HUDEP-2 (cell line): ENCODE data around the gene SEMA3G.
A peak's percentile ranks its signal among the peaks of the same experiment; 100 is the strongest.

Experiments
- DNase-seq, 76 experiments: peaks; one replicate each; lab custom pipeline; 2025; ENCODE audit not compliant: unreplicated experiment in 76 of 76; lab: John Stamatoyannopoulos, UW

The SEMA3G gene

GRCh38 chr3:52423173-52423572 lies 21.7 kb downstream of the SEMA3G start:
- DNase-seq, result no peak

DNA sequence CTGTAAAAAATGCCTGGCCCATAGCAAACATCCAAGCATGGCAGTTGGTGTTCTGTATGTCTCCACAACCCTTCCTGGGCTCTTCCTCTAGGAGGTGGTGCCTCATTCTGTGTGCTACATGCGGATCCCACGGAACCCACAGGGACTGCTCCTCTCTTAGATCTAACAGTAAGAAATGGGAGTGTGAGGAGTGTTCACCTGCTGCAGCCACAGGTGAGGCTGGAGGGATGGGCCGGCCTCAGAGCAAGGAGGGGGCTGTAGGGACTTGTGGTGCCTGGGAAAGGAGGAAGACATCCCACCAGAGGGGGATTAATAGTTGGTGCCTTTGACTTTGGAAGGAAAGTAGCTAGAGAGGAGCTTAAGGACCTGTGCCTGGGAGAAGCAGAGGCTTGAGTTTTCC lies 22.2 kb downstream of the SEMA3G start:
- DNase-seq, result no peak

DNA sequence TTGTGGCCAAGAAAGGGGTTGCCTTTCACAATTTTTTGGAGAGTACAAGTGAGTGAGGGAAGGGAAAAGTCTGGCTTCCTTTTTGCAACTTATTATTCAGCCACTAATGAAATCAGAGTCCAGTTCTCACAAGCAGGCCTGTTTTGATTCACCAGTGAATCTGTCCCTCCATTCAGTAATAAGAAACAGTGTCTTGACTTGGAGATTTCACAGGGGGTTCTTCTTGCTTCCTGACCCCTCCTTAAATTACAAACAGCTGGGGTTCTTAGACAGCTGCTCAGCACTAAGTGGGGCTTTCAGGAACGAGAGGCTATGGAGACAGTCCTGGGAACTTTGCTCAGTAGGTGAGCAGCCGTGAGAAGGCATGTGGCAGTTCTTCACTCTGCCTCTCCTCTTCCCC lies 24.5 kb downstream of the SEMA3G start:
- DNase-seq, result no peak

GRCh38 chr3:52415800-52416199 lies 29.1 kb downstream of the SEMA3G start:
- no peak for DNase-seq

DNA sequence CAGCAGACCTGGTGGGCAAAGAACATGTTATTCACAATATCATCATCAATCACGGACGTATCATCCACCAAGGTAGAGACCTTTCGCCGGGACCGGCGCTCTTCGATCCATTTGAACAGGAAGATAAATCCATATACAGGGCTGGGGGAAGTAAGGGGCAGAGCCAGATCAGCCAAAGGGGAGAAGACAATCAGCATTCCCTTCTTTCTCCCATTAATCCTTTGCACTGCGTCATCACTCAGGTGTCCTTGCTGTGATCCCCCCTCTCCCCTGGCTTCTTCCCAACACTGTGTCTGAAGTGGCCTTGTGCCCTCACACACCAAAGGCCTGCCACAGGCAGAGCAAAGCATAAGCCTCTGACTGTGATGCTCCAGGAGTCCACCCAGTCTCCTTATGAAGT lies 36.4 kb downstream of the SEMA3G start:
- DNase-seq, result no peak

GRCh38 chr3:52407779-52408178 lies 37.1 kb downstream of the SEMA3G start:
- no peak for DNase-seq

- DNase-seq, result no peak
Measured at GRCh38 chr3:52406791-52407510, 38.0 kb downstream of the SEMA3G start.

DNA sequence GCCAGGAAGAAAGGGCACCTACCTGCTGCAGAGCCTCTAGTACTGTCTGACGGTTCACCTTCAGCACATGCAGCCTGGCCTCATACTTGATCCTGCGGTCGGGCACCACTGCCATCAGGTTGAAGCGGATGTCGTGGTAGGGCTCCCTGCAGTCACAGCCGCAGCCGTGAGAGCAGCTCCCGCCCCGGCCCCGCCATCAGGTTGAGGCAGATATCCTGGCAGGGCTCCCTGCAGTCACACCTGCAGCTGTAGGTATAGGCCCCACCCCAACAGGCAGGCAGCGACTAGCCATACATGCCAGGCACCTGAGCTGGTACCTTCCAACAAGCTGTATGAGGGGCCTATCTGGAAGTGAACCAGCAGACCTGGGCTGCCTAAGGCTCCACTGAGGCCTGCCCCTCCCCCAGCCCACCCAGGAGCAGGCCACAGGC lies 38.7 kb downstream of the SEMA3G start:
- DNase-seq, result no peak

DNA sequence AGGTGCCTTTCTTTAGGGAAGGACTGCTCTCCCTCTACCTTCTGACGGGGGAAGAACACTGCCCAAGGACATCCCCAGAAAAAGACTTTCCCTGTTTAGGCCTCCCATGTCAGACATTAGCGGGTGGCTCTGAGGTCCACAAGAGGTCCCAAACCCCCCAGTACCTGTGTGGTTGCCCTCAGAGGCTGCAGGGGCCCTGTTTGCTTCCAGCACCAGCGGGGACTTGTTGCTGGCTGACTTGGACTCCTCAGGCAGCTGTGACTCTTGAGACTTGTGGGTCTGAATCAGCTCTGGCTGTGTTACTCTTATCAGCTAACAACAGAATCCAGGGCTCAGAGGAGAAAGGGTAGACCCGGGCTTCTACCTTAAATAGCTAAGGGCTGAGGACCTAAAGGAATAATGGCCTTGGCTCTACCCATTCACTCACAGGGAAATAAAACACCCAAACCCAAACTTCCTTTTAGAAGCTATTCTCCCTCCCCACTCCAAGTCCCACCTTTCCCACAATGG lies 39.2 kb downstream of the SEMA3G start:
- DNase-seq, result peak in 47 of 76 experiments; percentile 1 to 71 (median 39)

- no peak for DNase-seq
Measured at GRCh38 chr3:52405066-52405465, 39.8 kb downstream of the SEMA3G start.

DNA sequence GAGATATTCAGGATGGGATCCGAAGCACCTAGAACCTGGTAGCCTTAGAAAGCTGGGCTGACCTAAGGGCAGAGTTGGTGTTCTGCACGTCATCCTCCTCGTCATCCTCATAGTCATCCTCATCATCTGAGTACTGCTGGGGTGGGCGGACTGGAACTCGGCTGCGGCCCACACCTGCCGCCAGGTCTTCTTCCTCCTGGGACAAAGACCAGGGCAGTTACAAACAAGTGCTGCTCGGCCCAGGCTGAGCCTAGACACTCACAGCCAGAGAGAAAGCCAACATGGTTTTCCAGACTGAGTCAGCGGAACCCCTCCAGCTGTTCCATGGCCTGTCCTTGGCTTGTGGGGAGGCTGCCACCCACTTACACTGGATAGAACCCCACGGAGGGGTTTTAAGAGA lies 40.5 kb downstream of the SEMA3G start:
- no peak for DNase-seq

- no peak for DNase-seq
Measured at GRCh38 chr3:52403955-52404354, 40.9 kb downstream of the SEMA3G start.

GRCh38 chr3:52403271-52403841 lies 41.5 kb downstream of the SEMA3G start:
- DNase-seq, result no peak

GRCh38 chr3:52402706-52403270 lies 42.1 kb downstream of the SEMA3G start:
- no peak for DNase-seq

- no peak for DNase-seq
Measured at GRCh38 chr3:52402101-52402521, 42.8 kb downstream of the SEMA3G start.

DNA sequence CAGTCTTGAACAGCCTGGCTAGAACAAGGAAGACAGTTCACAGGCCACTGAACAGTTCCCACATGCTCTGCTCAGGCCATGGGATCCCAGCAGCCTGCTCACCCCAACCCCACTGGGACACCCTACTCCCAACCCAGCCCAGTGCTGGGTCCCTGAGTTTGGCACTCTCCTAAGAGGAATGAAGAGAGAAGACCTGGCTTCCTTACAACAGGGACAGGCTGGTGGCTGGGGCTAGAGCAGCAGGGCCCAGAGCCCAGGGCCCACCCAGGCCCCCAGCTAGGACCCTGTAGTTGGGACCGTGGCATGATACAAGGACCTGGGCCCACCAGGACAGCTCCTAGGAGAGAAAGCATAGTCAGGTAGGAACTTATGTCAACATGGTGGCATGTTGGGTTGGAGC lies 43.4 kb downstream of the SEMA3G start:
- no peak for DNase-seq

GRCh38 chr3:52401021-52401420 lies 43.9 kb downstream of the SEMA3G start:
- peak in 1 of 76 experiments; percentile 60 for DNase-seq

- peak in 68 of 76 experiments; percentile 7 to 81 (median 55) for DNase-seq
Measured at GRCh38 chr3:52400275-52400793, 44.6 kb downstream of the SEMA3G start.

GRCh38 chr3:52399593-52399992 lies 45.3 kb downstream of the SEMA3G start:
- peak in 4 of 76 experiments; percentile 9 to 50 (median 26) for DNase-seq

GRCh38 chr3:52399131-52399530 lies 45.8 kb downstream of the SEMA3G start:
- DNase-seq, result no peak

DNA sequence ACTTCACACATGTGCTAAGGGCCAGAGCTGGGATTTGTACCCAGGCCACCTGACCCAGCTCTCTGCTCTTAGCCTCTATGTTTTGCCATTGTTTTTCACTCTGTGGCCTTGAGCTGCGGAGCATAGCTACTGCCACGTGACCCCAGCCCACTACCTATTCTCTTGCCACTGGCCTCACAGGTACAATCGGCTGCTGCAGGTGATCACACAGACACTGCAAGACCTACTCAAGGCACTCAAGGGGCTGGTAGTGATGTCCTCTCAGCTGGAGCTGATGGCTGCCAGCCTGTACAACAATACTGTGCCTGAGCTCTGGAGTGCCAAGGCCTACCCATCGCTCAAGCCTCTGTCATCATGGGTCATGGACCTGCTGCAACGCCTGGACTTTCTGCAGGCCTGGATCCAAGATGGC lies 46.2 kb downstream of the SEMA3G start:
- no peak for DNase-seq
